HG02610 (cell line): ENCODE data around the gene AKAP13.
"Not testable (repeated sequence)": the region's sequence is repeated elsewhere in the genome, so short reads cannot be mapped to it uniquely, and the experiment has no call there.

ENCODE experiments used
- ATAC-seq: cut with Tn5 transposase; IDR thresholded peaks from one replicate; pipeline ENCODE4 v1.9.1; 2021; ENCODE audit warnings: mild to moderate bottlenecking, moderate library complexity; ENCODE audit not compliant: unreplicated experiment

Gene AKAP13

DNA sequence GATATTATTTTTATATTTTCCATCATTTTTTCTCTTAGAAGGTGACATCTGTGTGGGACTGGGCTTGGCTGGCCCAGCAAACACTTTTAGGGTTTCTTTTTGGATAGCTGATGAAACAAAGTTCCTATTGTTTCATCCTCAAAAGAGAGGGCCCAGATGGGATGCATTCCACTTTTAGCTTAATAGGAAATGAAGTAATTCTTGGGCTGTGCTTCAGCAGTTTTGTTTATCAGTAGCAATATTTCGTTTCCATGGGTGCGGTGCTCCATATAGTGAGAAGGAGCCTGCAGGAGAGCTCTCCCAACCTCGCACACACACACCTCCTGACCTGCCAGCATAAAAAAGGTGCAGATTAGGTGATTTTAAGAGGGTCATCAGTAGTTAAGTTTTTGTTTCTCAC is 147.5 kb downstream of the AKAP13 start:
- no peak for ATAC-seq

DNA sequence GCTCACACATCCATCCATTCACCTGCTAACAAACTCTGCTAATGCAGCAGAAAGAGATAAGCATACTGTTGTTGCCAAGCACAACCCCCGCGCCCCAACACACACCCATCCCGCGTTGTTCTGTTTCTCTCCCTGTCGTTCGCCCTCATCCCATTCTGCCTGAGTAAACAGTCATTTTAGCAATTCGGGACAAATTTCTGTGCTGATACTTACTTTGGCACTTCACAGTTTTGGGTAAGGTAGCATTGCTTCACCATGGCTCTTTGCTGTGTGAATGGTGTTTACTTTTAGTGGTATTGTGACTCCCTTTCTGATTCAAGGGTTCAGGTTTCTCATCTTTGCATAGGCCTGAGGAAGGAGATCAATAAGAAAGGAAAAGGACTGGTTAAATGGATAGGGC is 149.7 kb downstream of the AKAP13 start:
- no peak for ATAC-seq

DNA sequence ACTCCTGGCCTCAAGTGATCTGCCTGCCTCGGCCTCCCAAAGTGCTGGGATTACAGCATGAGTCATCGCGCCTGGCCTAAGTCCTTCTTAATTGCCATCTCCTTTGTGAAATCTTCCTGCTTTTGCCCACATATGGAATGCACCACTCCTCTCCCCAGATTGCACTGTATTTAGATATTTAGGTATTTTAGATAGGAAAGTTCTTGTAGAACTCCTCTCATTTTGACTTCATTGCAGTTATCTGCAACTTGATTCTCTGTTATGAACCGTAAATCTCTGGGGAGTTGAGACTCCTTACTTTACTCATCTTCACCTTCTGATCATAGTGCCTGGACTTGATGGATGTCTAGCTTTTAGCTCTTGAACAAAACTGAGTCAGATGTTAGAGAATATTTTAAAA is 150.7 kb downstream of the AKAP13 start:
- ATAC-seq: no peak

DNA sequence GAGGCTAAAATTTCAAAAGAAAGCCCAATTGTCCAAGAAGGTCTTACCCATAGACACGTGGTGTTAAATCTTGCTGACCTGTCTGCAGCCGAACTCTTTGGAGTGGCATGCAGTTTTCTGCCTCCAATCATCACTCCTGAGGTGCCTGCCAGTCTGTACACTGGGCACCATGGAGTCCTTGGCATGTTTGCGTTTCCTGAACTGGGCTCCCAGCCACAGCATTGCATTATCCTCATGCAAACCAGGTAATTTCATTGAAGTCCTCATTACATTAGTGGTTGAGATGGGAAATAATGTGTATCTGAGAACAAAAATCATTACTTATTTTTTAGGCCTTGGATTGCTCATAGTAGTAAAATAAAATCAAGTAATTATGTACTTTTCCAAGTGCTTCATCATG is 152.3 kb downstream of the AKAP13 start:
- no peak for ATAC-seq

DNA sequence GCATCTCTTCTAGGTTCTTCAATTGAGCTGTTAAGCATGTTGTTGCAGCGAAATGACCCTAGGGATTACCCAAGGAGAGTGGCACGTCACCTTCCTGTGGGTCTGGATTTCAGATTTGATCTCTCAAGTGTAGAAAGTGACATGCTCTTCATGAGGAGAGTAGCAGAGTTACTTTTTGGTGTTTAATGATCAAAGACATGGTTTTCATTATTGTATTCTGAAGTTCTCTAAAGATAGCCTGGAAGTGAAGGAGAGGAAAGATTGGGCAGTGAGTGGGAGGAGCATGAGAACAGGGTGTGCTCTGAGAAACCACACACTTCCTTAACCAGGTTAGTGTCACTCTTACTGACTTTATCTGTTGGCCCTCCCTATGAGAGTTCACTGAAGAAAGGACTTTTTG is 153.6 kb downstream of the AKAP13 start:
- peak; percentile 91 for ATAC-seq

DNA sequence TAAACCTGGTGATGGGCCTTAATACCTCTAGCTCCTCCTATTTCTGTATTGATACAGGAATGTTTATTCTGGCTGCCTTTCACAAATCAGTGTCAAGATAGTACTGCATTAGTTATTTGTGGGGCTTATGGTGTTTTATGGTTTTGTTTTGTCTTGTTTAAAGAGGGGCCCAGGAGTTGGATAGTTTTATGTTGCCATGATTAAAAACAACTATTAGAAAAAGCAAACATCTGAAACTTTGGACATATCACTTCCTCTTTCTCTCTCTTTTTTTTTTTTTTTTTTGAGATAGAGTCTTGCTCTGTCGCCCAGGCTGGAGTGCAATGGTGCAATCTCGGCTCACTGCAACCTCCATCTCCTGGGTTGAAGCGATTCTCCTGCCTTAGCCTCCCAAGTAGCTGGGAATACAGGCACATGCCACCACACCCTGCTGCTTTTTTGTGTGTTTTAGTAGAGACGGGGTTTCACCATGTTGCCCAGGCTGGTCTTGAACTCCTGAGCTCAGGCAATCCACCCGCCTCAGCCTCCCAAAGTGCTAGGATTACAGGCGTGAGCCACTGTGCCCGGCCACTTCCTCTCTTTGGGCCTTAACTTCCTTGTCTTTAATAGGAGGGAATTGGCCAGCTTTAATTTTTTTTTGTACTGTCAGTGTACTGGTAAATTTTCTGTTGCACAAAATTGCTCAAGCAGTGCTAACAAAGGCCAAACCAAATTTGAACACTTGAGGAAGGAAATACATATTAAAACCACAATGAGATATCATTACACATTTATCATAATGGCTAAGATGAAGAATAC is 155.3 kb downstream of the AKAP13 start:
- not testable (repeated sequence) for ATAC-seq

DNA sequence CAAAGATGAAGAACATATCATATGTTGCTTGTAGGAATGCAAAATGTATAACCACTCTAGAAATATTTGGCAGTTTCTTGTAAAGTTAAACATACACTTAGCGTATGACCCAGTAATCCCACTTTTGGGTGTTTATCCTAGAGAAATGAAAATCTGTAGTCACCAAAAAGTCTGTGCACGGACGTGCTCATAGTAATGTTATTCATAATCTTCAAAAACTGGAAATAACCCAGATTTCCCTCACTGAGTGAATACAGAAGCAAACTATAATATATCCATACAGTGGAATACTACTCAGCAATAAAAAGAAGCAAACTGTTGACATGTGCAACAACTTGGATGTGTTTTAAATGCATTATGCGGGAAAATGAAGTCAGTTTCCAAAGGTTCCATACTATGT is 155.9 kb downstream of the AKAP13 start:
- no peak for ATAC-seq

DNA sequence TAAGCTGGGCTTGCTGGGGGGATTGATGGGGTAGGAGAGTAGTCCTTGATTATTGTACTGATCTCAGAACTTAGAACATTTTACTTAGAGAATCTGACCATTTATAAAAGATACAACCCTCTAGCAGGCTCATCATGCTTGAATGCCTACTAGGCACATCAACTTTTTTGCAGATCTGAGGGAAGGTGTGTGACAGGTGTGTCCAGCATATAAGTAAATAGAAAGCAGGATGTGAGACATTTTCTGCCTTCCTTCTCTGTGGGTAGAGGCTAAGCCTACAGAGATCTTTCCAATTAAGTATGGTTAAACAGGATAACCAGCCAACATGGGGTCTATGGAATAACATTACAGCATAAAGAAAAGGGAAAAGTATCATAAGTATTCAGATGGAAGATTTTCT is 159.1 kb downstream of the AKAP13 start:
- no peak for ATAC-seq

DNA sequence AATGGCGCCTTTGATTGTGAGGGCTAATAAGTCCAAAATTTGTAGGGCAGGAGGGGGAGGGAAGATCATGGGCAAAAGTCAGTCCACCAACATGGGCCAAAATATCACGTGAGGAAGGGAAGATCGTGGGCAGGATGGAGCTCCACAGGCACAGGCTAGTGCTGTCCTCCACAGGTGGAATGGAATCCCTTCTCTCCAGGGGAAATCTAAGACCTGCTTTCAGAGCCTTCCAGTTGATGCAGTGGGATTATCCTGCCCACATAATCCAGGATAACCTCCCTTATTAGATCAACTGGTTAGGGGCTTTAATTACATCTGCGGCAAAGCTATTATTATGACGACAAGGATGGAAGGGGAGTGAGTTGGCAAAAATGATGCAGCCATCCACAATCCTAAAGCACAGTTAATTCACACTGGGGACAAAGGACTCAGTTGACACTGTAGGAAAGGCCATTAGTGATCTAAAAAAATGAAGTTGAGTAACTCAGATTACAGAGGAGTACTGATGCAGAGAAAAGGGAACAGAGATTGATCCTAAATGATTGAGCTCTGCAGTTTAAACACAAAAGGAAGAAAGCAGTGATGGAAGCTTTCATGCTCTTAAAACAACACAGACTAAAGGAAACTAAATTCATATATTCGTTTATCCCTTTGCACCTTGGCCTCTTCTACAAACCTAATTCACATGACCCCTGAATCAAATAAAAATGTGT is 159.8 kb downstream of the AKAP13 start:
- ATAC-seq: no peak

DNA sequence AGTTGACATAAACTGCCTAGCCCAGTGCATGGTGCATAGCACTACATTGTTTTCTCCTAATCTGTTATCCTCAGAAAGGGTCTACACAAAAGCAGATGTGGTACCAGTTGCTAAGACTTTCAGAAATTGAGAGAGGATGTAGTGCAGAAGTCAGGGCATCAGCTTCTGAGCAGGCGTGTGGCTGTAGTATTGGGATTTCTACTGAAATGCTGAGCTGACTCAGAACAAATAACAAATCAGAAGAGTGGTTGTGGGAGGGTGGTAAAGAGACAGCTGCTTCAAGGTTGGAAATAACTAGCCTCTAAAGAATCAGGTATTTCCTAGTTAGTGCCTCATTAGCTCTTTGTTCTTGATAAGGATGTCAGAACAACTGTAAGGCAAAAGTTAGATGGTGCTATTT is 161.3 kb downstream of the AKAP13 start:
- ATAC-seq: peak; percentile 65

DNA sequence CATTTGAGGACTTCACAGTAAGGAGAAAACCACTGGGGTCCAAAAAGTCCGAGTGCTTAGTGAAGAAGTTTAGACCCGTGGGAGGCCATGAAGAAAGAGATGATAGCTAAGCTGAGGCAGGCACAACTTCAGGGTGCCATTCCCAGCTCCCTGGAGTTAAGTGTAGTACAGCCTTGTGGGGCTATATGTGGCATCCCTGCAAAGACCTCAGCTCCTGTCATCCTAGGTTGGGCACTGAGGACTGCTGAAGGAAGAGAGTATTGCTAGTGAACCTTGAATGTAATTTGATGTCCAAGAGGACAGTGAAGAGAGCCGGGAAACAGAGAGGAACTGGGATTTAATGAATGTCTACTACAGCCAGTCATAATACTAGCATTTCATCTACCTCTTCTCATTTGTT is 162.1 kb downstream of the AKAP13 start:
- ATAC-seq: no peak

DNA sequence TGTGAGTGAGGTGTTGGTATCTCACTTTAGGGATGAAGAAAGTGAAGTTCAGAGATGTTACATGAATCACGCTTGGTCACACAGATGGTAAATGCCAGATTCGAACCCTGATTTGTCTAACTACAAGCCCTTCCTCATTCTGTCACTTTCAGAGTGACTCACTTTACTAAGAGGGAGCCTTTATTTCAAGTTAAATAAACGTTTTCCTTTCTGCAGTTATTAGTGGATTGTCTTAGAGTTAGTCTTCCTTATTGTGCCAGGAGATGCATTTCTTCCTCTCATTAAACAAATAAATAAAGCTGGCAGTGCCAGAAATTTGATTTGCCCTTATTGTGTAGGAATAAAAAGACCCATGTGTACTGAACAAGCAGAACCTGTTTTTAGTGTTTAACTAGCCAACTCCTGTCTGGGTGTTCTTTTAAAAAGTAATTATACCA is 162.5 kb downstream of the AKAP13 start:
- peak; percentile 64 for ATAC-seq

DNA sequence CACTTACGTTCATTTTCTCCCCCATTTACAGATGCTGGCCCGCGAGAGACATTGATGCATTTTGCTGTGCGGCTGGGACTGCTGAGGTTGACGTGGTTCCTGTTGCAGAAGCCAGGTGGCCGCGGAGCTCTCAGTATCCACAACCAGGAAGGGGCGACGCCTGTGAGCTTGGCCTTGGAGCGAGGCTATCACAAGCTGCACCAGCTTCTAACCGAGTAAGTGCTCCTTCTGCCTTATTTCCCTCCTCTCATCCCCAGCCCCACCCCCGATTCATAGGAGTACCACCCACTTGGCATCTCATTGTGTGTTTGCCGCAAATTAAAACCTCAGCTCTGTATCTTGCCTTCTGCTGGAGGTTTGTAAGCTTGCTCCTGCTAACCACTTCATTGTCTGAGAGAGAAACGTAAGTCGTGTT is 163.3 kb downstream of the AKAP13 start:
- no peak for ATAC-seq

DNA sequence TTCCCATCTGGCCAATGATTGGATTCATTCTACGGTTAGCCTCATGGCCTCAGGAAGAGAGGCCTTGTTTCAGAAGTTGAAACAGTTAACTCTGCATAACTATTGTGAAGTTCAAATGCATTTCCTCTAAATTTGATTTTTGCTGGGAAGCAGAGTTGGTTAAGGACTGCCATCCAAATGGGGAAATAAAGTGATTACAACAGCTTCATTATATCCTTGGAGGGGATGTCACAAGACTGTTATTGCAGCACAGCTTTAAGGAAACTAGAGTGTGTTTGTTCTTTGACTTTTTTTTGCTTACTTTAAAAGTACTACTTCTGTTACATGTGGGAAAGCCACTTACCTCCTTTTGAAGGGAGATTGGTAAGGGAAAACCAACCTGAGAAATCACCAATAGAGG is 164.8 kb downstream of the AKAP13 start:
- no peak for ATAC-seq

DNA sequence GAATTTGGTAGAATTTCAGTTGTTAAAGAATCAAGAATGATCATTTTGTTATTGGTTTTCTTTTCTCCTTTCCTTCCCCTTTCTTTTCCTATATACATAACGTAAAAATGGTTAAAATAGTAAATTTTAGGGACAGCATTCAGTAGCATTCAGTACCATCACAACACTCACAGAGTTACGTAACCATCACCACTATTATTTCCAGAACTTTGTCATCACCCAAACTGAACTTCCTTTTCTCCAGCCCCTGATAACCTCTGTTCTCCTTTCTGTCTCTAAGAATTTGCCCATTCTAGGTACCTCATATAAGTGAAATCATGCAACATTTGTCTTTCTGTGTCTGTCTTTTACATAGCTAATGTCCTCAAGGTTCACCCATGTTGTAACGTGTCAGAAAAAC is 165.3 kb downstream of the AKAP13 start:
- ATAC-seq: no peak

DNA sequence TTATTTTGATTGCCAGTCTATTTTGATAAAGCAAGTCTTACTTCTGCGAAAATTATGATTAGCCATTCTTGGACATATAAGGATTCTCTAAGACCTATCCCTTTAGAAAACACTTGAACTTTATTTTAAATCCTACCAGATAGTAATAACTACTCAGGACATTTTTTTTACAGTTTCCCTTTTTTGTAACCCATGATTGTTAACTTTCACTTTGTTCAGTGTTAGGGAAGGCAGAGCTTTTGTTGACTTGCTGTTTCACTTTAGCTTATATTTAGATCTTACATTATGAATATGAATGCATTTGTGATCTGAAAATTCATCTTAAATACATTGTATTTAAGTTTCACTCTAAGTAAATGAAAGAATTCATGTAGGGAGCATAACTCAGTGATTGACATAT is 167.0 kb downstream of the AKAP13 start:
- no peak for ATAC-seq

DNA sequence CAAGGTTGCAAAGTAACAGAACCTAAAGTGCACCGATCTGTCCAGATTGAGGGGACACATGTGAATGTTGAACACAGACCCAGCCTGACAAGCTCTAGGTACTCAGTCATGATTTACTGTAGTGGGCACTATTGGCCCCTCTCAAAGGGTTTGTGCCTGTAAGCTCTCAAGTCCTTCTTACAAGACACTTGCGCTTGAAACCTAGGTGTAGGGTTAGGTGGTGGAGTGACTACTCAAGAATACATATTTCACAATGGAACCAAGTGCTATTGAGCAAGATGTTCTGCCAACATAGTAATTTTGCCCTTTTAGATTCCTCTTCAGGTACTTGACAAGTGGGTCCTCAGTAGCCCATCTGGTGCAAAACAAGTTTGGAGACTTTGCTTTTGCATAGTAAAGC is 169.9 kb downstream of the AKAP13 start:
- no peak for ATAC-seq

DNA sequence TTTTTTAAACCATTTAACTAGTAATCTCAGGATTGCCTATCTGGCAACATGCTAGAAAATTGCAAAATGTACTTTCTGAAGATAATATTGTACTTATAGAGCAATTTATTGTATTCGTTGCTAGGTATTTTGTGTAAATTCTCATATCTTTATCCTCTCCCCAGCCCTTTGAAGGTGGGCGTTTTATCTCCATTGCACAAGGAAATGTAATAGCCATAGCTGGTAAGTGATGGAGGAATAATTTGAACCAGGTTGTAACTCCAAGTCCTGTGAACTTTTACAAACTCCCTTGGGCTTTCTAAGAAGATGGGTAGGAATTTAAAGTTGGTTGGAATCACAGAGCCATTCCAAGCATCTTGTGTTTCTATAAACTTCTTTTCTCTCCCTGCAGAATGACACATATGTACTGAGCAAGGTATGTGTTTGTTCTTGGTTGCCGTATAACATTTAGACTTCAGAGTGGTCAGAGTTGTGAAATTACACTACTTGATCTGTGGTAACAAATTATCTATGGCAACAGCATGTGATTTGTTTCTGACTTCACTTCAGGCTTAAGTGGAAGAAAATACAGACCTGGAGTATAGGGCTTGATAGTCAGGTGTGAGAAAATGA is 170.9 kb downstream of the AKAP13 start:
- no peak for ATAC-seq

DNA sequence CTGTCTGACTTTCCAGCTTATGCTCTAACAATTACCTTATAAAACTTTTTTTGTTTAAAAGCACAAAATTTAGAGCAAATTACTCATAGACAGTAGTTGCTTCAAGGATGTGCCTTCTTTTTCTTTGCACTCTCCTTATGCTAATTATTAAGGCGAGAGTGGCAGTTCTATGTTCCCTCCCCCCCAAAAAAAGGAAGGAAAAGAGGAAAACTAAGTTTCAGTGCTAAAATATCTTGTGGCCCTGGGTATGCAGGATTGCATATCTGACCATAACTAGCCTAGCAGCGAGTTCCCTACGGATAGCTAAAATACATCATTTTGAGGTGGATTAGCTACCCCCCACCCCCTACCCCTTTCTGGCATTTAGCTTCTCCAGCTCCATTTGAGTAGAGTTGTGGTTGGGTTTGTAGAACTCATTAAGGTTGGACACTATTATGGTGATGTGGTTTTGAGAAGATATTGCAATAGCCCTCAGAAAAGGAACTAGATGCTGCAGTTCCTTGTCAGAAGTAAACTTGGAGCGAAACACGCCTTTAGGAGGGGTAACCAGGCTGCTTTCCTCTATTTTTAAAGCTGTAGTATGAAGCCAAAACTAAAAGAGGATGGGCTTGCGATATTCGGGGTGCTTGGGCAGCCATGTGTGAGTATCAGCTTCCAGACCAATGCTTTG is 174.6 kb downstream of the AKAP13 start:
- peak; percentile 44 for ATAC-seq

DNA sequence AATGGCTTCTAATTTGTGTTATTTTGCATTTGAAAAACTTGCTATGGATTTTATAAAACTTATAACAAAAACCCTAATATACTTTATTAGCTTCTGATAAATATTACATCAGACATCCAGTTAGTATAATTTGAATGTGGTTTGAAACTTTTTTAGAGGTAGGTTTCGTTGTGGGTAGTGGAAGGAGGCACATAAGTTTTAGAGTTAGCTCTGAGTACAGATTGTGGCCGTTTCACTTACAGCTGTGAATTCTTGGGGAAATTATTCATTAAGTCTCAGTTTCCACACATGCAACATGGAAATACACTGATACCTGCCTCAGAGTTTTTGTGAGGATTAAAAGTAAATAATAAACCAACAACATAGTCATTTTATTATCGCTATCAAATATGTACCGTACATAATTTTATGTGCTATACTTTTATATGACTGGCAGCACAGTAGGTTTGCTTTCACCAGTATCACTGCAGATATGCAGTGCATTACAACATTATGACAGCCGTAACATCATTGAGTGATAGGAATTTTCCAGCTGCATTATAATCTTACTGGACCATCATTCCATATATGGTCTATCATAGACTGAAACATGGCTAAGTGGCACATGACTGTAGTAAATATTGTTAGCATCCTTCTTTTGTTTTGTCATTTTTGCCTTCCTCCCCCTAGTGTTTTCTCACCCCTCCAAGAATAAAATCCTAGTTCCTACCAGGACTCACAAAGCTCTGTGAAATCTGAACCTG is 175.6 kb downstream of the AKAP13 start:
- ATAC-seq: no peak

DNA sequence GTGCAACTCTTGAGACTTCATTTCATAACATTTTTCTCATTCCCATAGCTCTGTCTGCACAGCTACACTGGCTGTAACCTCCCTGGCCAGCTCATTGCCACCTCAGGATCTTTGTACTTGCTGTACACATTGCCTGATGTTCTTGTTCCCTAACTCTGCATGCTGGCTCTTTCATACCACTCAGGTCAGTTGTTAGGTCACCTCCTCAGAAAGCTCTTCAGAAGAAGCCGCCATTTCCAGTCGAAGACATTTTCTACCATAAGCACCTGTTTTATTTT is 176.2 kb downstream of the AKAP13 start:
- ATAC-seq: no peak
